HG03175 (cell line): ENCODE results near the gene BIRC5.
"Not testable (repeated sequence)": the region's sequence is repeated elsewhere in the genome, so short reads cannot be mapped to it uniquely, and the experiment has no call there.

Experiments
- ATAC-seq: cut with Tn5 transposase; IDR thresholded peaks from one replicate; pipeline ENCODE4 v1.9.1; 2021; ENCODE audit warnings: mild to moderate bottlenecking, moderate library complexity; ENCODE audit not compliant: unreplicated experiment

The BIRC5 gene

GRCh38 chr17:78214016-78214705 lies at the start of gene BIRC5:
BIRC5 (plus strand) TSS chr17:78214253; CDS start chr17:78214317, 64 bp downstream.
- peak; percentile 89 for ATAC-seq

- no peak for ATAC-seq
Measured at GRCh38 chr17:78164748-78165607, 49.1 kb upstream of the BIRC5 start.

DNA sequence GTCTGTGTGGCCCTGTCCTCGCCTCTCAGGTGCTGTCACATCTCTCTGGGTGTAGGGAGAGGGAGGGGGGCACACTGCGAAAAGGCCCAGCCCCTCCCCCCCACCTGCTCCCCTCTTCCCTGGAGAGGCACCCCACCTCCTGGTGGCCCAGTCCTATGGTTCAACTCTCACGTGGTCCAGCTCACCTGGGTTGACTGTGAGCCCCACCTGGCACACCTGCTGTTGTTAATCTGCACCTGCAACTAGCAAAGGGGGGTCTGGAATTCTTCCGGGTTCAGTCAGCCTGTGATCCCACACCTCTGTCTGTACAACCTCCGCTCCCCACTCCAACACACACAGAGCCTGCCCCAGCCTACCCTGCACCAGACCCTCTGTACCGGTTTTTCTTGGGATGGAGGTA lies 47.6 kb upstream of the BIRC5 start:
- no peak for ATAC-seq

DNA sequence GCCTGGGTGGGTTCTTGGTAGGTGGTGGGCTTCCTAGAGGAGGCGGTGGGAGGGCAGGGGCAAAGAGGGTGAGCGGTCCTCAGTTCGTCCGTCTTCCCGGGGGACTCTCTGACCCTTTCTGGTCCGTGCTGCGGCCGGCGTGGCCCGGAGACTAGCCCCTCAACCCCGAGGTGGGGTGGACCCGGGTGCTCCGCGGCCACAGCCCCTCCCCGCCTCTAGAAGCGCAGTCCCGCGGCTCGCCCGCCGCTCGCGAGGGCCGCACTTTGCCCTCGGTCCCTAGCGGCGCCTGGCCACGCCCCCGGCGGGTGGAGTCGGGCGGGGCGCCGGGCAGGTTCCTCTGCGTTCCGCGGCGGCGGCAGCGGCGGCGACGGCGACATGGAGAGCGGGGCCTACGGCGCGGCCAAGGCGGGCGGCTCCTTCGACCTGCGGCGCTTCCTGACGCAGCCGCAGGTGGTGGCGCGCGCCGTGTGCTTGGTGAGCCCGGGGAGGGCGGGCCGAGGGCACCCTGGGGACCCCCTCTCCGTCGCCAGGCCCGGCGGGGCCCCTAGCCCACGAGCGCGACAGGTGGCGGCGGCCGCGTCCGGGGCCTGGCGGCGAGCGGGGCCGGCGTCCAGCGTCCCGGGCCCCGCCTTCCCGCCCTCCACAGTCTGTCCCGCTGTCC lies 45.7 kb upstream of the BIRC5 start, which contains the start of gene SYNGR2:
SYNGR2 (plus strand) TSS at position 340 of the 661 bp plus-strand sequence; CDS start at position 376, 36 bp downstream.
- peak; percentile 62 for ATAC-seq

GRCh38 chr17:78168903-78169793 lies 44.9 kb upstream of the BIRC5 start:
- peak; percentile 24 for ATAC-seq

- no peak for ATAC-seq
Measured at GRCh38 chr17:78170692-78171590, 43.1 kb upstream of the BIRC5 start.

GRCh38 chr17:78171591-78172248 lies 42.3 kb upstream of the BIRC5 start:
- ATAC-seq: not testable (repeated sequence)

DNA sequence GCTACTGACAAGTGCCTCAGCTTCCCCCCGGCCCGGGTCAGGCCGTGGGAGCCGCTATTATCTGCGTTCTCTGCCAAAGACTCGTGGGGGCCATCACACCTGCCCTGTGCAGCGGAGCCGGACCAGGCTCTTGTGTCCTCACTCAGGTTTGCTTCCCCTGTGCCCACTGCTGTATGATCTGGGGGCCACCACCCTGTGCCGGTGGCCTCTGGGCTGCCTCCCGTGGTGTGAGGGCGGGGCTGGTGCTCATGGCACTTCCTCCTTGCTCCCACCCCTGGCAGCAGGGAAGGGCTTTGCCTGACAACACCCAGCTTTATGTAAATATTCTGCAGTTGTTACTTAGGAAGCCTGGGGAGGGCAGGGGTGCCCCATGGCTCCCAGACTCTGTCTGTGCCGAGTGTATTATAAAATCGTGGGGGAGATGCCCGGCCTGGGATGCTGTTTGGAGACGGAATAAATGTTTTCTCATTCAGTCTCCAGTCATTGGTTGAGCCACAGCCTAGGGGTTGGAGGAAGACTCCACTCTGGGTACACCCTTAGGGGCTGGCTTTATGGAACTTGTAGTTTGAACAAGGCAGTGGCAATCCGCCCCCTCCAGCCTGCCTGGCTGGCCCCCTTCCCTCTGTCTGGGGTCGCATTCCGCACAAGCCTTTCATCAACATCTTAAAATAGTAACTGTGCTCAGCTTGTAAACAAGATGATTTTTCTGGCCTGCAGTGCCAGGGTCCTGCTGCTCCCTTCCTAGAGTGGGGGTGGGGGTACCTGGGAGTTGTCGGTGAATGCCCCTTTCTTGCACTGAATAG lies 41.6 kb upstream of the BIRC5 start:
- ATAC-seq: no peak

GRCh38 chr17:78173097-78173715 lies 40.8 kb upstream of the BIRC5 start:
- ATAC-seq: peak; percentile 46

DNA sequence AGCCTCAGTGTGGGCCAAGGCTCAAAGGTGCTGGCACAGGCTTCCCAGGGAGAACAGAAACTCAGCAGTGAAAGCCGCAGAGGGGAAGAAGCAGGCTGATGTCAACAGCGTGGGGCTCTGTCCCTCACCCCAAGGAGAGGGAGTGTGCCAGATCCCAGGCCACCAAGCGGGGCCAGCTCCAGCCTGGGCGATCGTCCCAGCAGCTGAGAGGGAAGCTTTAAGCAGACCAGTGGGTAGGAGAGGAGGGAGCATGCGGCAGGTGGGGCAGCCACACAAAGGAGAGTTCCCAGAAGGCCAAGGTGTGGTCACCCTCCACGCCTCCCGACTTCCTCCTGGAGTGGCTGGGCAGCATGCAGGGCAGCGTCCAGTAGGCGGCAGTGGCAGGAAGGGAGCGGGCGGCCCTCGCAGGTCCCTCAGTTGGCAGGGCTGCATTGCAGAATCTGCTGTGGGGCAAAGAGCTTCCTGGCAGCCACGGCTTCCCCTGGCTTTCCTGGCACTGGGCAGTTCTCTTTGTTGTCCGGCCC lies 39.6 kb upstream of the BIRC5 start:
- no peak for ATAC-seq

DNA sequence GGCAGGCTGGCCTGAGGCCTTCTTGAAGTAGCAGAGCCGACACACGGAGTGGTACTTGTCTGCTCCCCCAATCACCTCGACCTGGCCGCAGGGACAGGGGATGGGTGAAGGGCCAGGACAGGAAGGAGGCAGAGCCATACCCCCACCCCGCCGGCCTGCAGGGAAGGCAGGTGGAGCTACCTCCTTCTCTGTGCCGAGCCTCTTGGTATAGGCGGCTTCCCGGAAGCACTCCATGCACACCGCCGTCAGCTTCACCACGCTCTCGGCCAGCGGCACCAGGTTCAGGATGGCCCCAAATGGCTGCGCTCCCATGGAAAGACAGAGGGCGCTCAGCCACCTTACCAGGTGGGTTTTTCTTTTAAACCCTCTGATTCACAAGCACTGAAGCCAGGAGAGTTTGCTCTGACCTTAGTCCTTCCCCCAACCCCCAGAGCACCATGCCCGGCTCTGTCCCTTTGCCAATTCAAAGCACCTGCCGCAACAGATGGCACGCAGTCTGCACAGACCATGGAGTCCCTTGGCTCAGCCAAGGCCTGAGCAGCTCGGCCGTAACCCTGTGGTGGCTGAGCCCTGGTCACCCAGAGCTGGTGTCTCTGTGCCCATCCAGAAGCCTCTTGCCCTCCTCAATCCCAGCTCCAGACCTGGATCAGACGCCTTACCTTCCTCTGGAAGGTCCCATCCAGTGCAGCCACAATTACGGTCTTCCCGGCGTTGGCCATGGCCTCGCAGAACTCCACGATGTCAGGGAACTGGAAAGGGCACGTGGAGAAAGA lies 39.0 kb upstream of the BIRC5 start:
- ATAC-seq: no peak

- no peak for ATAC-seq
Measured at GRCh38 chr17:78175643-78175981, 38.4 kb upstream of the BIRC5 start.

DNA sequence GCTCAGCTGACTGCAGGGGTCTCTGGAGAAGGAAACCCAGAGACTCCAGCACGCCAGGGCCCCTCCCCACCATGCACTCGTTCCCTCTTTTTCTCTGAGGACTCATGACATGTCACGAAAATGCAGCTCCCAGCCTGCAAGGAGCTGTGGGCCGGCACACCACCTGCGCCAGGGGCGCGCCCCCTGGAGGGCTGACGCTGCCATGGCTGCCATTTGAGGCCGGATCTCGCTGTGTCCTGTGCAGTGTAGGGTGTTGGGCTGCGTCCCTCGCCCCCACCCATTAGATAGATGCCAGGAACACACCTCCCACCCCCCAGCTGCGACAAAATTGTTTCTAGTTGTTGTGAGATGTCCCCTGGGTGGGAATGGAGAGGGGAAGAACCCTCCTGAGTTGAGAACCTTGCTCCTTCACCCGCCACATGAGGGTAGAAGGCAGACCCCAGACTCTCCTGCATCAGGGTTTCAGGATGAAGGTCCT lies 37.5 kb upstream of the BIRC5 start:
- ATAC-seq: no peak

DNA sequence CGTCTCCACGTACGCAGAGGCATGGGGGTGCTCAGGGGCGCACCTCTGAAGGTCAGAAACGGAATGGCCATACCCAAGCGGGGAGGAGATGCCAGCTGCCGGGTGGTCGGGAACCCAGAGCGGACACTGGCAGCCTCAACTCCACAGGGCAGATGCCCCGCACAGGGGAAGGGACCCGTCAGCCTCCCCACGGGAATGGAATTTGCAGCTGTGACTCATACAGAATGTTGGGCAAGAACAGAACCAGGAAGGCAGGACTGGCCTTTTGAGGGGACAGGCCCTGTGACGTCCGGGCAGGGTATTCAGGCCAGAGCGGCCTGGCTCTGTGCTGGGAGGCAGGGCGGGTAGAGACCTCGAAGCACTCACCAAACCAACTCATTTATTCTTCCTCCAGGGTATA lies 34.7 kb upstream of the BIRC5 start:
- no peak for ATAC-seq

GRCh38 chr17:78180083-78180482 lies 34.0 kb upstream of the BIRC5 start:
- ATAC-seq: no peak

- no peak for ATAC-seq
Measured at GRCh38 chr17:78180508-78180907, 33.5 kb upstream of the BIRC5 start.

DNA sequence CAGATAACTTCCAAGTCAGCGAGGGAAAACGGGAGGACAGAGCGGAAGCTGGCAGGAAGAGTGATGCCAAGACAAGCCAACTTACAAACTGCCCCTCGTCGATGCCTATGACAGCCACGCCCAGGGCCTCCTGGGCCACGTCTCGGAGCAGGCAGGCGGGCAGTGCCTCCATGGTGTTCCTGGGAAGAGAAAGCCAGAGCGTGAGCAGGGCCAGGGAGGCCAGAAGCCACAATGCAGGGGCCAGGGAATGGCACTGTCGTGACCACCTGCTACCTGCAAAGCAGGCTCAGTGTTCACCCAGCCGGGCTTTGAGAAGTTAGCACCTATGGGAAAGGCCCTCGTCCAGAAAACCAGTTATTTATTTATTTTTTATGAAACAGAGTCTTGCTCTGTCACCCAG lies 31.5 kb upstream of the BIRC5 start:
- no peak for ATAC-seq
